Endothelial cell of umbilical vein (primary cell): ENCODE measurements around the gene TSHB.

Source experiments
- CTCF ChIP-seq, 2 donors: IDR thresholded peaks; 1 replicate in 1 of 2; 2 replicates in 1 of 2; pipeline ENCODE4 v1.5.1; 2011; ENCODE audit warnings: low read length in 2 of 2, mild to moderate bottlenecking in 2 of 2, moderate library complexity in 2 of 2, control low read depth in 1 of 2, inconsistent platforms in 1 of 2, low read depth in 1 of 2; ENCODE audit not compliant: insufficient read depth in 1 of 2; ENCODE audit errors: extremely low read depth in 1 of 2
- EZH2 ChIP-seq: IDR thresholded peaks from 2 replicates; pipeline ENCODE4 v1.6.1; 2012; ENCODE audit warnings: borderline replicate concordance, low read depth, mild to moderate bottlenecking, moderate library complexity, low read length, inconsistent platforms; ENCODE audit not compliant: severe bottlenecking
- FOS ChIP-seq: IDR thresholded peaks from 2 replicates; pipeline ENCODE4 v1.6.1; 2011; ENCODE audit warnings: mild to moderate bottlenecking, low read length, moderate library complexity, borderline replicate concordance; ENCODE audit not compliant: insufficient read depth
- GATA2 ChIP-seq: IDR thresholded peaks from 2 replicates; pipeline ENCODE4 v1.7.0; 2011; ENCODE audit warnings: low read depth, mild to moderate bottlenecking, moderate library complexity, mixed read lengths, low read length; ENCODE audit not compliant: insufficient read length, insufficient read depth
- JUN ChIP-seq: IDR thresholded peaks from 2 replicates; pipeline ENCODE4 v1.6.1; 2011; ENCODE audit warnings: borderline replicate concordance, low read depth; ENCODE audit not compliant: insufficient read length, insufficient read depth
- MYC ChIP-seq: IDR thresholded peaks from one replicate; pipeline ENCODE4 v1.6.1; 2011; ENCODE audit warnings: mild to moderate bottlenecking, low read depth, low read length
- POLR2A ChIP-seq: IDR thresholded peaks from 2 replicates; pipeline ENCODE4 v1.6.1; 2012; ENCODE audit warnings: low read depth, mild to moderate bottlenecking, control low read depth, low read length
- POLR2AphosphoS5 ChIP-seq: IDR thresholded peaks from 2 replicates; pipeline ENCODE4 v1.6.1; 2012; ENCODE audit warnings: low read depth, mild to moderate bottlenecking, control low read depth, low read length, moderate library complexity; ENCODE audit not compliant: insufficient read depth

GRCh38 chr1:115035652-115036051, 6.0 kb downstream of the TSHB start:
- TF ChIP-seq CTCF (IDR thresholded peaks at IDR 0.05; ENCODE audit: extremely low read depth in 1 of 2, insufficient read depth in 1 of 2, low read depth in 1 of 2, low read length in 2 of 2) (no peak), EZH2 (no peak), POLR2AphosphoS5 (no peak), POLR2A (no peak), GATA2 (no peak), MYC (no peak), FOS (no peak), JUN (no peak)
